Smooth muscle cell (in vitro differentiated cells): ENCODE data around the gene TSR3. TPM values are rescaled to one million over a fixed set of nuclear protein-coding genes. Genes with fewer than 3 reads are reported as not detected.

Experiments used
- DNase-seq: peaks from one replicate; lab custom pipeline; 2025; ENCODE audit not compliant: unreplicated experiment; lab: John Stamatoyannopoulos, UW
- H2AFZ ChIP-seq: fragments of 200-600 bp; sonication (generic); 2 replicates; pipeline ENCODE4 v1.6.0; 2016; ENCODE audit warnings: antibody characterized with exemption, low read depth, mild to moderate bottlenecking
- H3F3A ChIP-seq: fragments of 200-600 bp; sonication (generic); 2 replicates; pipeline ENCODE4 v1.6.0; 2017; ENCODE audit warnings: antibody characterized with exemption, low read depth
- H3K27ac ChIP-seq: fragments of 200-600 bp; sonication (generic); 2 replicates; pipeline ENCODE4 v1.5.1; 2016; ENCODE audit warnings: low read depth, mild to moderate bottlenecking
- H3K27me3 ChIP-seq: fragments of 200-600 bp; sonication (generic); 2 replicates; pipeline ENCODE4 v1.6.1; 2016; ENCODE audit warnings: low read depth, mild to moderate bottlenecking
- H3K36me3 ChIP-seq: fragments of 200-600 bp; sonication (generic); 2 replicates; pipeline ENCODE4 v1.5.1; 2016; ENCODE audit warnings: low read depth
- H3K4me1 ChIP-seq: fragments of 200-600 bp; sonication (generic); 2 replicates; pipeline ENCODE4 v1.5.1; 2016; ENCODE audit warnings: low read depth
- H3K4me2 ChIP-seq: fragments of 200-600 bp; sonication (generic); 2 replicates; pipeline ENCODE4 v1.6.0; 2016; ENCODE audit warnings: mild to moderate bottlenecking
- H3K4me3 ChIP-seq: fragments of 200-600 bp; sonication (generic); 2 replicates; pipeline ENCODE4 v1.5.1; 2016; ENCODE audit warnings: mild to moderate bottlenecking
- H3K79me2 ChIP-seq: fragments of 200-600 bp; sonication (generic); 2 replicates; pipeline ENCODE4 v1.6.0; 2016; ENCODE audit warnings: low read depth, mild to moderate bottlenecking
- H3K9ac ChIP-seq: fragments of 200-600 bp; sonication (generic); 2 replicates; pipeline ENCODE4 v1.6.0; 2016; ENCODE audit warnings: low read depth
- H3K9me3 ChIP-seq: fragments of 200-600 bp; sonication (generic); replicated peaks from 2 replicates; pipeline ENCODE4 v1.5.1; 2016; ENCODE audit warnings: low read depth
- H4K20me1 ChIP-seq: fragments of 200-600 bp; sonication (generic); 2 replicates; pipeline ENCODE4 v1.6.0; 2016; ENCODE audit warnings: low read depth
- CTCF ChIP-seq: fragments of 200-600 bp; sonication (generic); IDR thresholded peaks from 2 replicates; pipeline ENCODE4 v1.5.1; 2017; ENCODE audit warnings: borderline replicate concordance, mild to moderate bottlenecking, antibody characterized with exemption; ENCODE audit not compliant: insufficient read depth, poor library complexity, severe bottlenecking
- WGBS: methylation state at CpG from one replicate; pipeline ENCODE4 v1.1.7; 2016; ENCODE audit warnings: low lambda C conversion rate; 5-methylcytosine and 5-hydroxymethylcytosine counted together
- polyA plus RNA-seq: library from polyadenylated mRNA; unstranded; fragments of >200 nt; fragmentation: Nextera tagmentation; extraction: Ambion mirVana; gene quantifications from 2 replicates; pipeline ENCODE4 v1.2.1, GENCODE V29; 2016
- total RNA-seq: library from RNA; depleted of rRNA; stranded (reverse); fragments of >200 nt; gene quantifications from 2 replicates; pipeline ENCODE4 v1.2.3, GENCODE V29; 2014

TSR3 gene
- total and polyA plus RNA-seq, 2 experiments from 2014 or later: 54.9 to 142 TPM

GRCh38 chr16:1337486-1337885, 14.2 kb downstream of the TSR3 start:
- Histone ChIP-seq H3K9me3 (no peaks in the 10 kb centered on the region), H3K4me1 (peaks cover under 1% of the 10 kb centered on the region), H3K4me3 (no peak overlapping the region), H3K36me3 (no peaks in the 10 kb centered on the region), H3K79me2 (no peaks in the 10 kb centered on the region), H3K27ac (no peak overlapping the region), H3F3A (no peaks in the 10 kb centered on the region), H3K9ac (no peak overlapping the region), H2AFZ (no peak overlapping the region), H3K4me2 (no peak overlapping the region), H3K27me3 (peaks cover 49% of the 10 kb centered on the region), H4K20me1 (no peaks in the 10 kb centered on the region)
- no peak for DNase-seq
- 78% methylated on average over 4 of the region's 9 CpGs for WGBS
- TF ChIP-seq CTCF: no peak

DNA sequence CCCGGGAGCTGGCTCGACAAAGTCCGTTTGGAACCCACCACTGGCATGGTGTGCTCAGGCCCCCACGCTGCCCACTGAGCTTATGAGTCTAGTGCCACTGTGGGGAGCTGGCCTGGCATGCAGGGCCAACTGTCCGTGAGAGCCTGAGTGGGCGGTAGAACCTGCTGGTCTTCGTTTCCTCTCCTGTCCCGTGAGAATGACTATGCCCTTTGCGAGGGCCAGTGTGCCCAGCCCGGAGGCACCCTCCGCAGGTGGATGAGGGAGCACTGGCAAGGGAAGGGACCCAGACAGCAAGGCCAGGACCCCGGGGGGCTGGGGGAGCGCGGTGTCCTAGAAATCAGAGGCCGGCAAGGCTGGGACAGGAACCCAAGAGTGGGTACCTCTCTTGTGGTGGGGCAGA, 15.1 kb downstream of the TSR3 start:
- no peaks in the 10 kb centered on the region for H4K20me1 ChIP-seq
- WGBS: 79% methylated on average over 15 of the region's 15 CpGs
- no peak for DNase-seq
- no peaks in the 10 kb centered on the region for H3K36me3 ChIP-seq
- H3K4me2 ChIP-seq: no peak overlapping the region
- no peak overlapping the region for H3K27ac ChIP-seq
- no peaks in the 10 kb centered on the region for H3F3A ChIP-seq
- no peak for TF ChIP-seq CTCF
- peaks cover 57% of the 10 kb centered on the region for H3K27me3 ChIP-seq
- no peaks in the 10 kb centered on the region for H3K9me3 ChIP-seq
- H3K4me3 ChIP-seq: no peak overlapping the region
- peaks cover 10% of the 10 kb centered on the region for H3K4me1 ChIP-seq
- no peak overlapping the region for H3K9ac ChIP-seq
- H2AFZ ChIP-seq: no peak overlapping the region
- no peaks in the 10 kb centered on the region for H3K79me2 ChIP-seq

GRCh38 chr16:1335996-1336395, 15.7 kb downstream of the TSR3 start:
- 63% methylated on average over 8 of the region's 12 CpGs for WGBS
- Histone ChIP-seq H3K36me3 (no peaks in the 10 kb centered on the region), H3K27ac (no peak overlapping the region), H3K4me3 (no peak overlapping the region), H3K4me1 (peaks cover 12% of the 10 kb centered on the region), H4K20me1 (no peaks in the 10 kb centered on the region), H3K9me3 (no peaks in the 10 kb centered on the region), H3K27me3 (peaks cover 63% of the 10 kb centered on the region), H3K4me2 (no peak overlapping the region), H3K9ac (no peak overlapping the region), H2AFZ (no peak overlapping the region), H3F3A (no peaks in the 10 kb centered on the region), H3K79me2 (no peaks in the 10 kb centered on the region)
- TF ChIP-seq CTCF: no peak
- no peak for DNase-seq

- WGBS: 78% methylated on average over 16 of the region's 16 CpGs
- Histone ChIP-seq H3K4me3 (no peak overlapping the region), H3K9ac (no peak overlapping the region), H3K4me2 (no peak overlapping the region), H3K79me2 (no peaks in the 10 kb centered on the region), H3K36me3 (no peaks in the 10 kb centered on the region), H3K27me3 (peaks cover 69% of the 10 kb centered on the region), H4K20me1 (no peaks in the 10 kb centered on the region), H3K9me3 (no peaks in the 10 kb centered on the region), H3K27ac (no peak overlapping the region), H3F3A (no peaks in the 10 kb centered on the region), H2AFZ (no peak overlapping the region), H3K4me1 (peaks cover 12% of the 10 kb centered on the region)
- no peak for DNase-seq
- no peak for TF ChIP-seq CTCF
Measured at GRCh38 chr16:1335211-1335971, 16.3 kb downstream of the TSR3 start.
